Left lobe of liver (tissue), 2 donors: ENCODE results near the gene VSIG10L2. TPM values are rescaled to one million over a fixed set of nuclear protein-coding genes. Genes with fewer than 3 reads are reported as not detected.
"Not testable (repeated sequence)": the region's sequence is repeated elsewhere in the genome, so short reads cannot be mapped to it uniquely, and the experiment has no call there.

Experiments
- ATAC-seq: fragments of 200-7000 bp; cut with Tn5 transposase; one replicate; pipeline ENCODE4 v1.9.1; 2020; ENCODE audit warnings: mild to moderate bottlenecking, moderate library complexity
- DNase-seq: peaks from one replicate; pipeline ENCODE4 v3.0.0-alpha.2; 2020; ENCODE audit warnings: low spot score
- total RNA-seq: library from RNA; stranded (reverse); gene quantifications from one replicate; pipeline ENCODE4 v1.2.1, GENCODE V29; 2021
- donor health status: DM: no; HTN: no; CAD: no; lungs with moderate emphysema.
- donor health status: DM: no; HTN: yes; CAD: no.

Gene VSIG10L2
- total RNA-seq, 1 donor from 2014 or later, result not detected

DNA sequence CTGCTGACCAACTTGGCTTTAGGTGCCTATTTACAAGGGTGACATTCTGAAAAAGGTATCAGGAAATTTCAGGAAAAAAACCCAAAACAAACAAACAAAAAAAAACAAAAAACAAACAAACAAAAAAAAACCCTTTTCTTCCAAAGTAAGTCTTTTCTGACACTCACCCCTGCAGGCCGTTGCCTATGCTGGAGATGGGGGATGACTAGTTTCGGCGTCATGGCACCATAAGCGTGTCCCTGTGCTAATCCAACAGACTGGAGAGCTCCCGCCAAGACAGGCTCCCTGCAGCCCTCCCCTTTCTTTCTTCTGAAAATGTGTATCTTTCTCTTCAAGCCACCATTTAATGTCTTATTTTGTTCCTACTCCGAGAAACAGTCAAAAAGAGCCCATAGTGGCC lies 13.7 kb downstream of the VSIG10L2 start:
- ATAC-seq (no peak), DNase-seq (no peak)

DNA sequence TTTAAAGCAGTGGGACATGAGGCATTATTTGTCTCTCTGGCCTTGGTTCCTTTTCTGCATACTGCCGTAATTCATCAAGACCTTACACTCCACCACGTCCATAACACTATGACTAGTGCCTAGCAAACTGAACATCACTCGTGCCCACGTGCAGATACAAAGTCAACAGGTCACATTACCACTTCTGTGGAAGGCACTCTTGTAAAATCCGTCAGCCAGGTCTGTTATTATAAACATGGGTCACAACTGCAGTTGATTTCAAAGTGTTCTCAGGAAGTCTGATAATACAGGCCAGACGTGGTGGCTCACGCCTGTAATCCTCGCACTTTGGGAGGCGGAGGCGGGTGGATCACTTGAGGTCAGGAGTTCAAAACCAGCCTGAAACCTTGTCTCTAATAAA lies 14.1 kb downstream of the VSIG10L2 start:
- DNase-seq, result no peak
- ATAC-seq, result no peak

DNA sequence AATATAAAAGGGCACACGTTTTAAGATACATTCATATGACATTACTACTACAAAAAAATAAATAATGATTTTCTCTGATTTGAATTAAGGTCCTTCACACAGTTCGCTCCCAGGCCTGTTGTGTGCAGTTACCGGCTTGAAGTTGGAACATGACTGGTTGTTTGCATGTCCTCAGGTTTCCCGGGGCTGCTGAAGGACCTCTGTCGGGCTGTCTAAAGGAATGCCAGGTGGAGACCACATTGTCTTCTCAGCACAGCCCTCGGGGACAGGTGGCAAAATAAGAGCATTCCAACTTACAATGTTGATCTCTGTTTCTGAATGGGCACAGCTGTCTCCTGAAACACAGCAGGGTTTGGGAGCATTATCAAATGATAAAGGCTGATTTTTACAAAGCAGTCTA lies 14.9 kb downstream of the VSIG10L2 start:
- DNase-seq (no peak), ATAC-seq (no peak)

DNA sequence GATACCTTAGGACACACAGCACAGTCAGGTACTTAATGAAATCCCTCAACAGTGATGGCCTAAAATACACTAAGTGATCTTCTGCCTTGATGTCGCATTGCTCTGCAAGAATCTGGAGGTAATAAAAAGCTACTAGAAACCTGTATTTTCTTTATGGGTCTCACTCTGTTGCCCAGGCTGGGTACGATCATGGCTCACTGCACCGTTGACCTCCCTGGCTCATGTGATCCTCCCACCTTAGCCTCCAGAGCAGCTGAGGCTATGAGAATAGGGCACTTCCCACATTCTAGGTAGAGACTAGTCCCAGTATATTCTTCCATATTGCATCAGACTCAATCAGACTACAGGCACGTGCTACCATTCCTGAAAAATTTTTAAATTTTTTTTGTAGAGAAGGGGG lies 21.7 kb downstream of the VSIG10L2 start:
- ATAC-seq, result no peak
- no peak for DNase-seq

DNA sequence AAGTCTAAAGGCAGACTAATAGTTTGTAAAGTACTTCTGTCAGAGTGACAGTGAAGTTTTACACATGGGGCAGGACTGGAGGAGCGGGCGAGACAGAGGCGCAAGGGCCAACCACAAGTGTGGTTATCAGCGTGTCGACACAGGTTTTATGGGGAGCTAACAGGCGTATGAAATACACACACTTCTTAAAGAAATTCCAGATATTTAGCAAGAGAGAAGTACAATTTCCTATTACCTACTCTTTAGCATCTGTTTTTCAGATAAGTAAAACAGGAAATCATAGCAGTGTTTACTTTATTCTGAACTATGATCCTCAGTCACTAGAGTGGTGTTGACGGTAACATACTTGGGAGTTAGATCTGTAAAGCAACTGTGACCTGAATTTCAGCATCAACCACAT lies 22.5 kb downstream of the VSIG10L2 start:
- ATAC-seq (peak; percentile 97), DNase-seq (no peak)

DNA sequence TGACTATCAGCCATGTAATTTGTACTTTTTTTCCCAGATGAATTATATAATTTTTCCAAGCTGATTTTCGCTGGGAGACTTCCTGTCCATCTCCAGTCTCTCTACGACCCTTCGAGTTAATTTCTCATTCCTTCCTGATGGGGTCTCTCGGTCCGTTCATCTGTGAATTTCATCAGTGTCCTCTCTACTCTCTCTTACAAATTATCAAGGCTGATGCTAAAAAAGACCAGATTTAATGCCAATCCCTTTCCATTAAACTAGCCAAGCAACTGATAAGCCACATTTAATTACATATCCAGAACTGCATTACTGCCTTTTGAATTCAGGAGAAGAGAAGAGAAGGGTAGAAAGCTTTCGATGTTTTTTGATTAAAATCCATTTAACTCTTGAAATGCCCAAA lies 25.8 kb downstream of the VSIG10L2 start:
- no peak for DNase-seq
- ATAC-seq, result no peak

DNA sequence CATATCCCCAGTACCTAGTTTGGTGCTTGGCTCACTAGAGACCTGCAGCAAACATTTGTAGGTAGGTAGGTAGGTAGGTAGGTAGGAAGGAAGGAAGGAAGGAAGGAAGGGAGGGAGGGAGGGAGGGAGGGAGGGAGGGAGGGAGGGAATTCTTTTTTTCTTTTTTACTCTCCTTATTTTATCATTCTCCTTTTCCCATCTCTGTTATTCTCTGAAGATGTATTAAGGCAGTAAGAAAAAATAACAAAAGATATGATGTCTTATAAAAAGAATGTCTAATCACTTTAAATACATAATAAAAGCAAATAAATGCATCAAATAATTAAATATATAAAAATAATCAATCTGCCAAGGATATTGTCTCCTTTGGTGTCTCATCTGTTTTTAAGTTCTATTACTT lies 28.4 kb downstream of the VSIG10L2 start:
- ATAC-seq, result no peak

DNA sequence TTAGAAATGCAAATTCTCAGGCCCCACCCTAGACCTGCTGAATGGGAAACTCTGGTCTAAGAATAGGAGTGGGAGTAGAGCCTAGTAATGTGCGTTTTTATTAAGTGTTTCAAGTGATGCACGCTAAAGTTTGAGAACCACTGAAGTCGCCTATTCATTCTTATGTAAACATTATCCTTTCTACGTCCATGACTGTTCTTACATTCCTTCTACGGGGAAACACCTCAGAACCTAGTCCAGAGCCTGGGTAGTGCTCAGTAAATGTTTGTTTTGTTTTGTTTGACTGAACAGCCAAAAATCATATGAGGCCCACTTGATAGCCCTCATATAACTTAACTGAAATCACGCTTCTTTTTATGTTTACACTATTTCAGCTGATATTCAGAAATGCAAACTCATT lies 29.8 kb downstream of the VSIG10L2 start:
- ATAC-seq, result no peak

More for the DNA sequence above, 28.4 kb downstream of the VSIG10L2 start:
- no peak for DNase-seq

DNA sequence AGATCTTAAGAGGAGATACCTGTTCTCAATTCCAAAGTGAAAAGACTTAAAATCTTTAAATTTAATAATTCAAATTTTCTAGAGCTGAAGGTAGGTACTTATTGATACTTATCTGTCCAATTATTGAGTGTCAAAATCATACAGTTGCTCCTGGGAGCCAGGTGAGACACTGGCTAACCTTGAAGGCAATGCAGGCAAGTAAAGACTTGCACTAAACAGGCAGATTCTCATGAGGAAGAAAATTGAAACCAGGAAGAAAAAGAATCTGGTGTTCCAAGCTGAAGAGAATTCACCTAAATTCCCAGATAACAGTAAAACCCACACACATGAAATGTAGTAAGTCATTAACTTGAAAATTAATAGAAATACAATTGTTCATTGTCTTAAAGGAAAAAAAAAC lies 30.3 kb downstream of the VSIG10L2 start:
- no peak for ATAC-seq
- DNase-seq, result no peak

More for the DNA sequence above, 29.8 kb downstream of the VSIG10L2 start:
- no peak for DNase-seq

DNA sequence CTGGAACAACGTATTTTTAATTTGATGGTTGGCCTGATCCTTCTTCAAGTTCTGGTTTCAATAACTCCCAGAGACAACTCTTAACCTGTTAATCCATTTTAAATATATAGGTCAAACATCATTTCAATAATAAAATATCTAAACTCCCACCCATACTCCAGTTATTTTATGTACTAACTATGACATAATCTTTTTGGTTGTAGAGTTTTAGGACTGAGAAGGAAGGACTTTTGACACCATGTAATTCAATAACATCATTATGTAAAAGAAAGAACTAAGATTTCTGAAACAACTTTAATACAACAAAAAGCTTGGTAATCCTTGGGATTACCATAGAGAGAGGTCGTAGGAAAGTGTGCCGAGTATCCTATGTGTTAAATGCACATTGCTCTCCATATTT lies 31.5 kb downstream of the VSIG10L2 start:
- ATAC-seq, result no peak
- no peak for DNase-seq

DNA sequence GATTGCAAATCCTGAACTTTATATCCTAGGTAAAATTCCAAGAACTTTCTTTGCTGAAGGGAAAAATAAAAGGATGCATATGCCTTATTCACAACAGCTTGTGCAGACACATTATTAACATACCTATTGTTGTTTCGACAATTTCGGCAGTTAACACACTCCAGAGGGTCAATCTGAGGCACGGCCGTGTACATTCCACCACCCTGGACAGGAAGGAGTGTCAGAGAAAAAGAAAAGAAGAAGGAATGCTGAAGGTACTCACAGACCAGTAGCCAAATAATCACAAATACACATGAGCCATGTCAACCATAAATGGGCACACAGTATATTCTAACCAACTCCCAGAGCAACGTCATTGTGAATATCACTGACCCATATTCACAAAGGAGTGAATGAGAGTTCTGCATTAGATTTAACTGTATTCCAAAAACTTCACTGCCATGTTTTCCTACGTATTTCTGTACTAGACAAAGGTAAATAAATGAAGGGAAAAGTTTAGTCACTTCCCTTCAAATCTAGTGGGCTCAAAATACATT lies 32.4 kb downstream of the VSIG10L2 start:
- ATAC-seq, result no peak

DNA sequence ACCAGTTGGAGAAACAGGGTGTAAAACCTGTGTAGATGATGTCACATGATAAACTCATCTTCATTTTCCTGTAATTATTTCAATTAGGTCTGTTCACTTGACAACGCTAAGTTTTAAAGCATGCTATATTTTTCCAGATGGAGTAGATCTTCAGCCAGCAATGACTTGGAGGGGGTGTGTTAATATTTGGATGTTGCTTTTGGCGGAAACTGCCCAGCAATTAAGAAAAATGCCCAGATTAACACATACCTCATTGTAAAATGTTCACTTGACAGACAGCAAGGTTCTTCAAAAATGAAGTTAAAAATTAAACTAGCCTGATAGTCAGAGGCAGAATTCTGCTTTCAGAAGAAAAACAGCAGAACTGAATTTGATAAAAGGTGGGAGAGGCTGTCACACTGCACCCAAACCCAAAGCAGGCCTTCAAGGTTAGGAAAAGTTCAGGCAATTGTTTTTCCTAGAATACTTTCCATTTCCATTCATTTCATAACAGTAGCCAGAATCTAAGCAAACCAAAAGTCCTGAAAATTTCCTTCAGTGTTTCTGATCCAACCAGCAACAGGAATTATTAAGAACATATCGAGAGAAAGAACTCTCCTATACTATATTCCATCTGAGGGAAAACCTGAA lies 33.0 kb downstream of the VSIG10L2 start:
- ATAC-seq (peak; percentile 61), DNase-seq (no peak)

More for the DNA sequence above, 32.4 kb downstream of the VSIG10L2 start:
- DNase-seq, result no peak

DNA sequence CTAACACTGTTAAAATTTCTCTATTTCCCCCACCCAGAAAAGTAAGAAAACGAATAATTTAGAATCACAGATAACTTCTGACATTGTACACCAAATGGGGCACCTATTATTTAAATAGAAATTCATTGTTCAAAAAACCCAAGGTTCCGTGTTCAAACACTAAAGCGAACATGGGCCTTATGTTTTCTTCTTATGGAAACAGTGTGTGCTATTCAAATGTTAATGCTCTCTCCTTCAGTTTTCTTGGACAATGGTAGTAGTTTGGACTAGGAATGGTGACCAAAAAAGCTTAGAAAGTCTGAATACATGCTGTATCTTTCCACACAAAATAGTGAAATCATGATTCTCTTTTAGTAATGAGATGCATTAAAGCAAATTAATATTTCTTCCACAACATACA lies 33.7 kb downstream of the VSIG10L2 start:
- DNase-seq, result no peak
- ATAC-seq, result no peak

DNA sequence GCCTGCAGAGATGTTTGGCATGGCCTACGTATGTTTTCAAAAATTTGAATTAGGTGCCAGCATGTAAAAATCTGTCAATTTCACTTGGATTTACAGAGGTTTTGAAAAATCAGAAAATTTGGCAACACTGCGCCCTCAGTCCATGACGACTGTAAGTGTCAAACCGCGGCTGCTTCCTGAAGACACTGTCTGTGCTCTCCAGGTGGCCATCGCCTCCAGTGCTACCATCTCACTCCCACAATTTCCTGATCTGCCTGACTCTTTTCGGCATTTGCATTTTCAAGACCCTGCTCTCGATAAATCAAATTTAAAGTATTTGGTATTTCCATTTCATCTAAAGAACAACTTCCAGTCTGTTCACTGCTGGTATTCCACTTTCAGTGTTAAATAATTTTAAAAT lies 34.6 kb downstream of the VSIG10L2 start:
- DNase-seq, result no peak
- ATAC-seq, result no peak

DNA sequence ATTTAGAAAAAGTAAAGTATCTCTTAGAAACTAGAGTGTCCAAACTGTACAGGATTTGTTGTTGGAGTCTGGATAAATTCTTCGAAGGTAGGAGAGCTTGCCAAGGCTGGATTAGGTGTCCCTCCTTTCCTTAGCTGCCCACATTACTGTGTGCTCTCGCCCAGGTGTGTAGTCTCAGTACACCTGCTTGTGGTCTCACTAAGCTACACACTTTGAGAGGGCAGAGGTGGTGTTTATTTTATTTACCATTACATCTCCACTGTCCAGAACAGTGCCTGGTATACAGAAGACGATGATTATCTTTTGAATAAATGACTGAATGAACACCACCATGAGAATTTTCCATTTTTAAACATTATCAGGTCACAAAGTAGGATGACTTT lies 36.5 kb downstream of the VSIG10L2 start:
- DNase-seq (no peak), ATAC-seq (no peak)

DNA sequence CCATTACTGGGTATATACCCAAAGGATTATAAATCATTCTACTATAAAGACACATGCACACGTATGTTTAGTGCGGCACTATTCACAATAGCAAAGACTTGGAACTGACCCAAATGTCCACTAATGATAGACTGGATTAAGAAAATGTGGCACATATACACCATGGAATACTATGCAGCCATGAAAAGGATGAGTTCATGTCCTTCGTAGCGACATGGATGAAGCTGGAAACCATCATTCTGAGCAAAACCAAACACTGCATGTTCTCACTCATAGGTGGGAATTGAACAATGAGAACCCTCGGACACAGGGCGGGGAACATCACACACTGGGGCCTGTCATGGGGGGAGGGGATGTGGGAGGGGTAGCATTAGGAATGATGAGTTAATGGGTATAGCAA lies 40.1 kb downstream of the VSIG10L2 start:
- not testable (repeated sequence) for ATAC-seq, DNase-seq

DNA sequence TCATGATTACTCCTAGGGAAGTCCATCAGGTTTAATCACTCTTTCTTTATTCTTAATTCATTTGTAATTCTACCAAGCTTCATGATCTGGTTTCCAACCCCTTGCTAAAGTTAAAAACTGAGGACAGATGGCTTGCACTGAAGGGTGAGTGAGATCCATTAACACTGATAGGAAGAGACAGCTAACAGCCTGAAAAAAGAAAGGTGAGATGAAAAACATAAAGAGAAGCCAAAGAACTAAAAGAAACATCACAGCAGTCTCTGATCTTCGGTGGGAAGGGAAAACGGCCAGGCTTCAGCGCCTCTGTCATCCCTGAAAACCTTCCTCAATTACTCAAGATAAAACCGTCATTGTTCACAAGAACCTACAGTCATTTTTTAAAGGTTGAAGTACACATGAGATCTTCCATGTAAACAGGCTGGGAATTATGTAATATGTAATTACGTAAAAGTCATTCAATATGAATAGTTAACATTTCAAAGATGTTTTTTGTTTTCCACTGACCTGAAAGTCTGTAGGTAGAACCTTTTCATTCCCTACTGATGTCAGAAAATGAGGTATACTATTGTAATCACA lies 41.3 kb downstream of the VSIG10L2 start:
- ATAC-seq (peak; percentile 29), DNase-seq (no peak)

DNA sequence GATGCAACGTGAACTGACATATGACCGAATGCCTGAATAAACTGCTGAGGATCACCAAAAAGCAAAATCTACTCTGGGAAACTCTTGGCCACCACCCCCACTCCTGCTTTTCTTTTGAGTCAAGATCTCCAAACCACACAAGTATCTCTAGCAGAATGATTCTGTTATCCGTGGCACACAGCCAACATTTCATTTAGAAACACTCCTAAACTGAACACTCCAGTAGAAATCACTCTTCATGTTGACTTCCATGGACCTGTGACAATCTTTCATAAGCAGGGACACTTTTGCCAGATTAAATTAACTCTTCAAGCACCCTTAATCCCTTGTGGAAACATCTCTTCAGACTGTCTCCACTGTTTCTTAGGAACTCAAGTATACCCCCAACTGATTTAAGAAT lies 44.4 kb downstream of the VSIG10L2 start:
- peak; percentile 89 for ATAC-seq

DNA sequence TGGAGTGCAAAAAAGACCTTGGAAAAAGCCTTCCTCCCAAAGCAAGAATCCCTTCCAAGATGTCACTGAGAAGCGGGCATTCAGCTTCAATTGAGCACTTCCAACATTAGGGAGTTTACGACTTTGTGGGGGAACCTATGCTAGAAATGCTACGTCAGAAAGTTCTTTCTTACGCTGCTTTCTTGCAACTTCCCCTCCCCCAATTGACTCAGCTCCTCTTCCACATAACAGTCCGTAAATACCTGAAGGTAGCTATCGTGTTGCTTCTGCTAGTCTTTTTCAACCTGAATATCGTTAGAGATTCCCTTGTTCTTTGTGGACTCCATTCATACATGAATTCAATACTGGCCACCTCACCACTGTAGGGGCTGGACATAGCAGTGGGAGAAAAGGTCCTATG lies 47.0 kb downstream of the VSIG10L2 start:
- no peak for ATAC-seq
- no peak for DNase-seq

More for the DNA sequence above, 44.4 kb downstream of the VSIG10L2 start:
- peak; percentile 60 for DNase-seq

DNA sequence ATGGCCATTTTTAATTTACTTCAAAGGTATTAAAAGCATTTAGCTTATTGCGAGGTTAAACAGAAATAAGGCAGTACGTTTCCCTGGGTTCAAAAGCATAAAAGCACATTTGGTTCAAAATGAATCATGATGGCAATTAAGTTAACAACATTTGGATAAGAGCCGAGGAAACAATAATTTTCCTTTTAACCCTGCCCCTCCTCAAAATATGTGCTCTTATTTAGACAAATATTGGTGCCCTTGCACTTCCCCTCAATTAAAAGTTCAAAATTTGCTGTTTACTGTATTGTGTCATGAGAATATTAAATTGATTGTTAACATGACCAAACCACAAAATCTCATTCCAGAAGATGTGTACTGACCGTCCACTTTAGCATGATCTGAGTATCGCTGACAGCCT lies 48.7 kb downstream of the VSIG10L2 start:
- ATAC-seq, result no peak
- DNase-seq, result no peak

DNA sequence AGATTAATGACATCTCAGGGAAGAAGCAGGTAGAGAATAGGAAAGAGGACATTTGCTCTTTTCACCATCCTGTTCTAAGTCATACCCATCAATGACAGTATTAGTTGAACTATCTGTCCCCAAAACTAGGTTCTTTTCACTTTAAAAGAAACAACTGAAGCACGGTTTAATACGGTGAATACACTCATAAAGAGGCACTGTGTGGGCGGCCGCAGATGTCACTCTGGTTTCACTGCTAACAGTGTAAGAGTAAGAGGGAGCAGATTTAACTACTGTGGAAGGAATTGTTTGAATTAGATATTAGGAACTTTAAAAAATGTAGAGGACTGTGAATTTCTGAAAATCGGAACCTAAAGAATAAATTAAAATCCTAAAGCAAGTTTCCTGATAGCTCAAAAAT lies 49.5 kb downstream of the VSIG10L2 start:
- ATAC-seq (no peak), DNase-seq (no peak)

DNA sequence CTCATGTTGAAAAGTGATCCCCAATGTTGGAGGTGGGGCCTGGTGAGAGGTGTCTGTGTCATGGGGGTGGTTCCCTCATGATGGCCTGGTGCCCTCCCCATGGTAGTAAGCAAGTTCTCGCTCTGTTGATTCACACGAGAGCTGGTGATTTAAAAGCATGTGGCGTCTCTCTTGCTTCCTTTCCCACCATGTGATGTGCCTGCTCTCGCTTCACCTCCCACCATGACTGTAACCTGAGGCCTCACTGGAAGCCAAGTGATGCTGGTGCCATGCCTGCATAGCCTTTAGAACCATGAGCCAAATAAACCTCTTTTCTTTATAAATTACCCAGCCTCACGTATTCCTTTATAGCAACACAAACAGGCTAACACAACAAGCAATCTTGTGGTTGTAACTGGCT lies 52.4 kb downstream of the VSIG10L2 start:
- ATAC-seq (no peak), DNase-seq (no peak)
